IMR-90 (cell line): Measurements from ENCODE around the gene CHIT1.

Experiments
- CEBPB ChIP-seq: IDR thresholded peaks from 2 replicates; pipeline ENCODE4 v1.6.1; 2012; ENCODE audit warnings: low read depth, low read length, improper control_type of control experiment
- FOS ChIP-seq: fragments of 150-350 bp; IDR thresholded peaks from 2 replicates; pipeline ENCODE4 v1.6.1; 2016; ENCODE audit warnings: low read depth, low read length
- MAFK ChIP-seq: IDR thresholded peaks from 2 replicates; pipeline ENCODE4 v1.6.1; 2012; ENCODE audit warnings: low read depth, low read length, improper control_type of control experiment
- MAZ ChIP-seq: IDR thresholded peaks from 2 replicates; pipeline ENCODE4 v1.6.1; 2012; ENCODE audit warnings: low read depth, mild to moderate bottlenecking, low read length, improper control_type of control experiment, moderate library complexity, borderline replicate concordance
- MXI1 ChIP-seq: IDR thresholded peaks from 2 replicates; pipeline ENCODE4 v1.6.1; 2012; ENCODE audit warnings: low read depth, mild to moderate bottlenecking, low read length, moderate library complexity, borderline replicate concordance
- NFE2L2 ChIP-seq: fragments of 150-350 bp; IDR thresholded peaks from 2 replicates; pipeline ENCODE4 v1.6.1; 2016; ENCODE audit warnings: low read depth, mild to moderate bottlenecking, low read length
- POLR2A ChIP-seq: IDR thresholded peaks from 2 replicates; pipeline ENCODE4 v1.6.1; 2012; ENCODE audit warnings: mild to moderate bottlenecking, low read depth, low read length
- RAD21 ChIP-seq: IDR thresholded peaks from 2 replicates; pipeline ENCODE4 v1.6.1; 2012; ENCODE audit warnings: low read length, improper control_type of control experiment
- RCOR1 ChIP-seq: IDR thresholded peaks from 2 replicates; pipeline ENCODE4 v1.6.1; 2012; ENCODE audit warnings: mild to moderate bottlenecking, low read length, improper control_type of control experiment; ENCODE audit not compliant: insufficient replicate concordance
- RFX5 ChIP-seq: IDR thresholded peaks from 2 replicates; pipeline ENCODE4 v1.8.0; 2012; ENCODE audit warnings: low read depth, mild to moderate bottlenecking, low read length, moderate library complexity
- SMC3 ChIP-seq: fragments of 150-350 bp; IDR thresholded peaks from 2 replicates; pipeline ENCODE4 v1.6.1; 2016; ENCODE audit warnings: low read depth, mild to moderate bottlenecking, antibody characterized with exemption, low read length, moderate library complexity
- TF ChIP-seq, protein P1 (sequence below): fragments of 150-350 bp; IDR thresholded peaks from 2 replicates; pipeline ENCODE4 v1.6.1; 2016; ENCODE audit warnings: low read depth, mild to moderate bottlenecking, low read length, moderate library complexity, borderline replicate concordance
- TF ChIP-seq, protein P2 (sequence below): conservative IDR thresholded peaks from 2 replicates; pipeline ENCODE4 v1.5.1; 2012; ENCODE audit warnings: mild to moderate bottlenecking, low read depth, low read length, improper control_type of control experiment
- TF ChIP-seq, protein P3 (sequence below): fragments of 150-350 bp; IDR thresholded peaks from 2 replicates; pipeline ENCODE4 v1.6.1; 2017; ENCODE audit warnings: mild to moderate bottlenecking, antibody characterized with exemption, low read length, low read depth

DNA sequence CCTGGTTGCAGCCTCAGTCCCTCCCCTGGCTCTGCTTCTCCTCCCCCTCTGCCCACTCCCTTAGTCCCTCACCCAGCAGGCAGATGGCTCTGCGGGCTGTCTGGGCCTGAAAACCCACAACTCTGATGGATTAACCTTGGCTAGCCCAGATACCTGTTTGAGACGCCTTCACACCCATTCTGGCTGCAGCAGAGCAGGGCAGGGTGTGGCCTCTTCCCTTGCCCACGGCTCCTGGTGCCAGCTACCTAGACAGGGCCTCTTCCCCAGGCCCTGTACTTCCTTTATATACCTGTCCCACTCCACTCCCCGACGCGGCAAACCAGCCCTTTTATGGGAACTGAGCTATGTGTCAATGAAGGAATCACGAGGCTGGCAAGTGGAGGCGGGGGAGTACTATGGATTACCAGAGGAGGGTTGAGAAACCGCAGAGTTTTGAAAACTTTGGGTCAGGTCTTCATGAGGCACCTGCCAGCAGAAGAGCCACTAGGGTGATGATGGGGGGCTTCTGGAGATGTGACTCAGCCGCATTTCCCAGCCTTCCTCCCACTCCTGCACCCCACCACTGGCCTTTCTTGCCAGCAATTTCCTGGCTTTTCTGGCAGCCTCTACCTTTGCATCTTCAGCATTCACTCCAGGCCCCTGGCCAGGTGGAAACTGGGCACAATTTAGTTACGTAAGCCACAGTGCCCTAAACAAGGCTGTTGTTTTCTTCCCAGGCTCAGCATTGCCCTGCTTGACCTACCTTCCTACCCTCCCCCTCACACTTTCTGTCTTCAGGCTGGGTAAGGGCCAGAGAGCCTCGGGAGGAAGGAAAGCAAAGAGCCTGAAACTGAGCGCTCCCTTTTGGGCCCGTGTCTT, 42.8 kb downstream of the CHIT1 start, which contains the start of gene CHI3L1:
- TF ChIP-seq, protein P1, sequence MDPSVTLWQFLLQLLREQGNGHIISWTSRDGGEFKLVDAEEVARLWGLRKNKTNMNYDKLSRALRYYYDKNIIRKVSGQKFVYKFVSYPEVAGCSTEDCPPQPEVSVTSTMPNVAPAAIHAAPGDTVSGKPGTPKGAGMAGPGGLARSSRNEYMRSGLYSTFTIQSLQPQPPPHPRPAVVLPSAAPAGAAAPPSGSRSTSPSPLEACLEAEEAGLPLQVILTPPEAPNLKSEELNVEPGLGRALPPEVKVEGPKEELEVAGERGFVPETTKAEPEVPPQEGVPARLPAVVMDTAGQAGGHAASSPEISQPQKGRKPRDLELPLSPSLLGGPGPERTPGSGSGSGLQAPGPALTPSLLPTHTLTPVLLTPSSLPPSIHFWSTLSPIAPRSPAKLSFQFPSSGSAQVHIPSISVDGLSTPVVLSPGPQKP = no peak
- TF ChIP-seq, protein P2, sequence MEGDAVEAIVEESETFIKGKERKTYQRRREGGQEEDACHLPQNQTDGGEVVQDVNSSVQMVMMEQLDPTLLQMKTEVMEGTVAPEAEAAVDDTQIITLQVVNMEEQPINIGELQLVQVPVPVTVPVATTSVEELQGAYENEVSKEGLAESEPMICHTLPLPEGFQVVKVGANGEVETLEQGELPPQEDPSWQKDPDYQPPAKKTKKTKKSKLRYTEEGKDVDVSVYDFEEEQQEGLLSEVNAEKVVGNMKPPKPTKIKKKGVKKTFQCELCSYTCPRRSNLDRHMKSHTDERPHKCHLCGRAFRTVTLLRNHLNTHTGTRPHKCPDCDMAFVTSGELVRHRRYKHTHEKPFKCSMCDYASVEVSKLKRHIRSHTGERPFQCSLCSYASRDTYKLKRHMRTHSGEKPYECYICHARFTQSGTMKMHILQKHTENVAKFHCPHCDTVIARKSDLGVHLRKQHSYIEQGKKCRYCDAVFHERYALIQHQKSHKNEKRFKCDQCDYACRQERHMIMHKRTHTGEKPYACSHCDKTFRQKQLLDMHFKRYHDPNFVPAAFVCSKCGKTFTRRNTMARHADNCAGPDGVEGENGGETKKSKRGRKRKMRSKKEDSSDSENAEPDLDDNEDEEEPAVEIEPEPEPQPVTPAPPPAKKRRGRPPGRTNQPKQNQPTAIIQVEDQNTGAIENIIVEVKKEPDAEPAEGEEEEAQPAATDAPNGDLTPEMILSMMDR = no peak
- TF ChIP-seq NFE2L2 (no peak), MAZ (no peak), CEBPB (no peak), POLR2A (no peak), FOS (no peak), RAD21 (no peak), SMC3 (no peak), RFX5 (no peak), RCOR1 (no peak), MAFK (no peak), MXI1 (no peak)
- TF ChIP-seq, protein P3, sequence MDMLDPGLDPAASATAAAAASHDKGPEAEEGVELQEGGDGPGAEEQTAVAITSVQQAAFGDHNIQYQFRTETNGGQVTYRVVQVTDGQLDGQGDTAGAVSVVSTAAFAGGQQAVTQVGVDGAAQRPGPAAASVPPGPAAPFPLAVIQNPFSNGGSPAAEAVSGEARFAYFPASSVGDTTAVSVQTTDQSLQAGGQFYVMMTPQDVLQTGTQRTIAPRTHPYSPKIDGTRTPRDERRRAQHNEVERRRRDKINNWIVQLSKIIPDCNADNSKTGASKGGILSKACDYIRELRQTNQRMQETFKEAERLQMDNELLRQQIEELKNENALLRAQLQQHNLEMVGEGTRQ = no peak
